Measurements from ENCODE around the gene OR10G2.

GRCh38 chr14:21675566-21675965, 40.8 kb upstream of the OR10G2 start:
- TF ChIP-seq CTCF (conservative IDR thresholded peaks at IDR 0.05; ENCODE audit: low read depth in 2 of 2) (no peak), POLR2AphosphoS5 (IDR thresholded peaks at IDR 0.05; ENCODE audit: low read depth) (no peak), EZH2 (IDR thresholded peaks at IDR 0.05; ENCODE audit: low read depth, unreplicated experiment) (no peak), EZH2phosphoT487 (IDR thresholded peaks at IDR 0.05; ENCODE audit: unreplicated experiment) (no peak), CREB1 (CRISPR knock-in tag; IDR thresholded peaks at IDR 0.05; ENCODE audit: low read depth) (no peak), ETS1 (IDR thresholded peaks at IDR 0.05) (no peak), ZNF114 (CRISPR knock-in tag; IDR thresholded peaks at IDR 0.05) (no peak), JUNB (IDR thresholded peaks at IDR 0.05; ENCODE audit: unreplicated experiment) (no peak), STAT1 (IDR thresholded peaks at IDR 0.05; ENCODE audit: unreplicated experiment) (no peak), NANOG (IDR thresholded peaks at IDR 0.05; ENCODE audit: borderline replicate concordance) (no peak)
- TF ChIP-seq, protein P1, sequence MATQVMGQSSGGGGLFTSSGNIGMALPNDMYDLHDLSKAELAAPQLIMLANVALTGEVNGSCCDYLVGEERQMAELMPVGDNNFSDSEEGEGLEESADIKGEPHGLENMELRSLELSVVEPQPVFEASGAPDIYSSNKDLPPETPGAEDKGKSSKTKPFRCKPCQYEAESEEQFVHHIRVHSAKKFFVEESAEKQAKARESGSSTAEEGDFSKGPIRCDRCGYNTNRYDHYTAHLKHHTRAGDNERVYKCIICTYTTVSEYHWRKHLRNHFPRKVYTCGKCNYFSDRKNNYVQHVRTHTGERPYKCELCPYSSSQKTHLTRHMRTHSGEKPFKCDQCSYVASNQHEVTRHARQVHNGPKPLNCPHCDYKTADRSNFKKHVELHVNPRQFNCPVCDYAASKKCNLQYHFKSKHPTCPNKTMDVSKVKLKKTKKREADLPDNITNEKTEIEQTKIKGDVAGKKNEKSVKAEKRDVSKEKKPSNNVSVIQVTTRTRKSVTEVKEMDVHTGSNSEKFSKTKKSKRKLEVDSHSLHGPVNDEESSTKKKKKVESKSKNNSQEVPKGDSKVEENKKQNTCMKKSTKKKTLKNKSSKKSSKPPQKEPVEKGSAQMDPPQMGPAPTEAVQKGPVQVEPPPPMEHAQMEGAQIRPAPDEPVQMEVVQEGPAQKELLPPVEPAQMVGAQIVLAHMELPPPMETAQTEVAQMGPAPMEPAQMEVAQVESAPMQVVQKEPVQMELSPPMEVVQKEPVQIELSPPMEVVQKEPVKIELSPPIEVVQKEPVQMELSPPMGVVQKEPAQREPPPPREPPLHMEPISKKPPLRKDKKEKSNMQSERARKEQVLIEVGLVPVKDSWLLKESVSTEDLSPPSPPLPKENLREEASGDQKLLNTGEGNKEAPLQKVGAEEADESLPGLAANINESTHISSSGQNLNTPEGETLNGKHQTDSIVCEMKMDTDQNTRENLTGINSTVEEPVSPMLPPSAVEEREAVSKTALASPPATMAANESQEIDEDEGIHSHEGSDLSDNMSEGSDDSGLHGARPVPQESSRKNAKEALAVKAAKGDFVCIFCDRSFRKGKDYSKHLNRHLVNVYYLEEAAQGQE (IDR thresholded peaks at IDR 0.05; ENCODE audit: unreplicated experiment): no peak

Measured in GM23338 (cell line).